Ovary (tissue), 3 donors: ENCODE results near the gene CABP4.

Experiments
- EP300 ChIP-seq: sonication (generic); formaldehyde crosslinking; IDR thresholded peaks from one replicate; pipeline ENCODE4 v1.6.1; 2017; ENCODE audit warnings: antibody characterized with exemption
- POLR2A ChIP-seq: fragments of 450-650 bp; IDR thresholded peaks from one replicate; pipeline ENCODE4 v1.6.1; 2017; ENCODE audit warnings: antibody characterized with exemption, mild to moderate bottlenecking, moderate library complexity
- TF ChIP-seq, protein P1 (sequence below), 3 donors: fragments of 450-650 bp in 2 of 3; fragments of 200-600 bp in 1 of 3; IDR thresholded peaks; one replicate each; pipeline versions ENCODE4 v1.5.1 to v1.8.0; 2016 to 2022; ENCODE audit warnings: antibody characterized with exemption in 3 of 3, mild to moderate bottlenecking in 1 of 3
- donor health status: DM: no; HTN: no; CAD: no.

DNA sequence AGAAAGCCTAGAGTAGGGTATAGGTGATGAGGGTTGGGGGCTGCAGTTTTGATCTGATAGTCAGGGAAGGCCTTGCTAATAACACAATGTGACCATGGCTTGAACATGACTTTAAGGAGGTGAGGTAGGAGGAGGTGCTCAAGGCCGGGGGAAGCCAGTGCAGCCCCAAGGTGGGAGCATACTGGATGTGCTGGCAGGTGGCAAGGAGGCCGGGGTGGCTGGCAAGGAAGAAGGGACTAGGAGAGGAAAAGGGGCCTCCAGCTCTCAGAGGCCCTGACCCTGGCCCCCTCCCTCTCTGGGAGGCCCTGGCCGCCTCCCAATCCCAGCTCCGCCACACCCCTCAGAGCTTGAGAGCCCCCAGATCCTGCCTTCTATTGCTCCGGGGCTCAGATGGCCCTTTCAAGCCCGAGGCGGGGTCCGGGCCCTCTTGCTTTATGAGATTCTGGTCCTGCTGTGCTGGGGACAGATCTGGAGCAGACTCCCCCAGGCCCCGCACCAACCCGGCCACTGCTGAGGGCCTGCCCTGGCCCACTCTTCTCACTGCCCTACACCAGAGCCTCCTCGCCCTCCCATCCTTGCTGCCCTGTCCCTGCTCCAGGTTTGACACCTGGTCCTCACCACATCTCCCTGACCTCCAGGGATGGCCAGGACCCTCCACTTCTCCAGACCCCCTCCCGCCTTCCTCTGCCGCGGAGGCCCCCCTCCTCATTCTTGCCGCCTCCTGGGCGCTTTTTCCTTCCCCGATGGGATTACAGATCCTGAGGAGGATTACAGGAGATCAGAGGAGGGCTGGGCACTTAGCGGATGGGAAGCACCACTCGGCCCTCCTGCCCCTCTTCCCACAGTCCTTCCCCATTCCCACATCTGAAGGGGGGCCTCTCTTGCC lies 48.2 kb downstream of the CABP4 start:
- TF ChIP-seq, protein P1, sequence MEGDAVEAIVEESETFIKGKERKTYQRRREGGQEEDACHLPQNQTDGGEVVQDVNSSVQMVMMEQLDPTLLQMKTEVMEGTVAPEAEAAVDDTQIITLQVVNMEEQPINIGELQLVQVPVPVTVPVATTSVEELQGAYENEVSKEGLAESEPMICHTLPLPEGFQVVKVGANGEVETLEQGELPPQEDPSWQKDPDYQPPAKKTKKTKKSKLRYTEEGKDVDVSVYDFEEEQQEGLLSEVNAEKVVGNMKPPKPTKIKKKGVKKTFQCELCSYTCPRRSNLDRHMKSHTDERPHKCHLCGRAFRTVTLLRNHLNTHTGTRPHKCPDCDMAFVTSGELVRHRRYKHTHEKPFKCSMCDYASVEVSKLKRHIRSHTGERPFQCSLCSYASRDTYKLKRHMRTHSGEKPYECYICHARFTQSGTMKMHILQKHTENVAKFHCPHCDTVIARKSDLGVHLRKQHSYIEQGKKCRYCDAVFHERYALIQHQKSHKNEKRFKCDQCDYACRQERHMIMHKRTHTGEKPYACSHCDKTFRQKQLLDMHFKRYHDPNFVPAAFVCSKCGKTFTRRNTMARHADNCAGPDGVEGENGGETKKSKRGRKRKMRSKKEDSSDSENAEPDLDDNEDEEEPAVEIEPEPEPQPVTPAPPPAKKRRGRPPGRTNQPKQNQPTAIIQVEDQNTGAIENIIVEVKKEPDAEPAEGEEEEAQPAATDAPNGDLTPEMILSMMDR (IDR thresholded peaks at IDR 0.05) = no peak
- TF ChIP-seq POLR2A = no peak
- no peak for TF ChIP-seq EP300
